ENCODE data around the gene ARRDC2.

- TF ChIP-seq CREB1 (IDR thresholded peaks at IDR 0.05; ENCODE audit: low read depth) (no peak), MAX (IDR thresholded peaks at IDR 0.05) (no peak), REST (IDR thresholded peaks at IDR 0.05; ENCODE audit: low read depth) (no peak), TCF12 (IDR thresholded peaks at IDR 0.05; ENCODE audit: low read depth) (no peak), ZBTB7A (IDR thresholded peaks at IDR 0.05; ENCODE audit: low read depth) (no peak), EP300 (IDR thresholded peaks at IDR 0.05; ENCODE audit: borderline replicate concordance) (no peak)
Observed at GRCh38 chr19:17993076-17993813, 14.7 kb upstream of the ARRDC2 start.

Measured in Ishikawa (cell line).